HT-29 (cell line): ENCODE measurements around the gene PDLIM7. TPM values are rescaled to one million over a fixed set of nuclear protein-coding genes. Genes with fewer than 3 reads are reported as not detected.

Experiments
- DNase-seq: peaks from one replicate; pipeline ENCODE4 v3.0.0-alpha.2; 2015; ENCODE audit warnings: low spot score
- total RNA-seq: library from RNA; depleted of rRNA; stranded (reverse); fragments of >200 nt; shearing (Covaris generic); gene quantifications from 2 replicates; pipeline ENCODE4 v1.2.3, GENCODE V29; 2014

Gene PDLIM7
- total RNA-seq, 1 experiment from 2014 or later: 32.2 TPM

- no peak for DNase-seq
These were observed 51.5 kb downstream of the PDLIM7 start for GRCh38 chr5:177445917-177446199.

GRCh38 chr5:177445052-177445916 is 52.1 kb downstream of the PDLIM7 start:
- DNase-seq: no peak

- no peak for DNase-seq
These were observed 53.0 kb downstream of the PDLIM7 start for GRCh38 chr5:177444106-177445051.

GRCh38 chr5:177443144-177443983 is 54.0 kb downstream of the PDLIM7 start:
- no peak for DNase-seq

- no peak for DNase-seq
These were observed 55.2 kb downstream of the PDLIM7 start for GRCh38 chr5:177442066-177442826.

GRCh38 chr5:177440990-177441780 is 56.2 kb downstream of the PDLIM7 start:
- DNase-seq: no peak

- DNase-seq: no peak
These were observed 57.0 kb downstream of the PDLIM7 start for GRCh38 chr5:177440211-177440989.

- DNase-seq: no peak
These were observed 57.8 kb downstream of the PDLIM7 start for GRCh38 chr5:177439518-177440053.

- DNase-seq: no peak
These were observed 58.9 kb downstream of the PDLIM7 start for GRCh38 chr5:177438468-177438867.

- DNase-seq: no peak
These were observed 59.8 kb downstream of the PDLIM7 start for GRCh38 chr5:177437623-177438022.

GRCh38 chr5:177435847-177436536 is 61.4 kb downstream of the PDLIM7 start:
- no peak for DNase-seq

- no peak for DNase-seq
These were observed 62.3 kb downstream of the PDLIM7 start for GRCh38 chr5:177434942-177435738.

- DNase-seq: no peak
These were observed 63.0 kb downstream of the PDLIM7 start for GRCh38 chr5:177434437-177434836.

GRCh38 chr5:177433658-177434217 is 63.7 kb downstream of the PDLIM7 start:
- DNase-seq: no peak
